Caki2 (cell line): ENCODE data around the gene CACNA1C. TPM values are rescaled to one million over a fixed set of nuclear protein-coding genes. Genes with fewer than 3 reads are reported as not detected.
"Not testable (repeated sequence)": the region's sequence is repeated elsewhere in the genome, so short reads cannot be mapped to it uniquely, and the experiment has no call there.

Experiments used
- DNase-seq: peaks from one replicate; pipeline ENCODE4 v3.0.0-alpha.2; 2015; ENCODE audit warnings: low read depth
- in situ Hi-C: cut with HindIII; loops from 2 replicates; pipeline ENCODE4 v1.10.0; 2016; ENCODE audit warnings: low sequenced_read_pairs, low pct_unique_long_range_greater_than_20kb, mixed read lengths
- total RNA-seq: library from RNA; depleted of rRNA; stranded (reverse); fragments of >200 nt; shearing (Covaris generic); gene quantifications from 2 replicates; pipeline ENCODE4 v1.2.3, GENCODE V29; 2014; ENCODE audit warnings: low replicate concordance

CACNA1C gene
- total RNA-seq, 1 experiment from 2014 or later, result 1.2 TPM

DNA sequence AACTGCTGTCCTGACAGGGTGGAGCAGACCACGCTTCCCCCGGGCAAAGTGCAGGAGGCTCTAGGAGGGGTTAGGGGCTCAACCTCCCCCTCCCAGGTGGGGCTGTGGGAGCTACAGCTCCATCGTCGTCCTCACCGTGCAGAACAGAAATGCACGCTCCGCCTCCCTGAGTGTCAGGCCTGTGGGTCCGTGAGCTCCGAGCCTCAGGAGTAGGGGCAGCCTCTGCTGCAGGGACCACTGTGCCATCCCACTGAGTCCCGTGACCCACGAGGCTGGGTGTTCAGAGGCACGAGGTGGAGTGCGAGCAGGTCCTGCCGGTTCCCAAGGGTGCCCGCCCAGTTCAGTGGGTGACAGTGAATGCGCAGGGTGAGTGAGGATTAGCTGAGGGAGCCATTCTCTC, 48.6 kb downstream of the CACNA1C start:
- in situ Hi-C loops, result no loop called here

DNA sequence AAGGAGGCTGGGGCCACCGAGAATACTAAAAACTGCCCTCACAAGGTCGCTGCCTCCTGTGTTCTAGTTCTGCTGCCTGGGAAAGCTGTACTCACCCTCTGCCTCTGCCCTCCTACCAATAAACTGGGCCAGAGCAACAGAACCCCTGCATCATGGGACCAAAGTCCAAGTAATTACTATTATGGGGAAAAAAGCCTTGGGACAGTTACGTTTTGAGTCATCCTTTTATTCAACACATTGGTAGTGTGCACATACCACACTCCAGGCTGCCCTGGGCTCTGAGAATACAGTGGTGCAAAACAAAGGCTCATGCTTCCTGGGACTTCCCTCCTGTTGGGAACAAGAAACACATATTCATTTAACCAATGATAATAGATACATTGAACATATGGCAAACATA, 49.0 kb downstream of the CACNA1C start:
- no peak for DNase-seq
- in situ Hi-C loops, result no loop called here

More for the DNA sequence above, 48.6 kb downstream of the CACNA1C start:
- DNase-seq, result no peak

- in situ Hi-C loops, result not testable (repeated sequence)
Measured at GRCh38 chr12:2102736-2103135, 49.9 kb downstream of the CACNA1C start.

GRCh38 chr12:2105387-2105786, 52.6 kb downstream of the CACNA1C start:
- in situ Hi-C loops, DNase-seq: not testable (repeated sequence)

More at GRCh38 chr12:2102736-2103135, 49.9 kb downstream of the CACNA1C start:
- not testable (repeated sequence) for DNase-seq

- no peak for DNase-seq
- in situ Hi-C loops, result no loop called here
Measured at GRCh38 chr12:2108166-2108565, 55.4 kb downstream of the CACNA1C start.

- in situ Hi-C loops, result no loop called here
- DNase-seq, result no peak
Measured at GRCh38 chr12:2108975-2109671, 56.3 kb downstream of the CACNA1C start.

- in situ Hi-C loops, result no loop called here
- DNase-seq, result no peak
Measured at GRCh38 chr12:2110127-2110526, 57.3 kb downstream of the CACNA1C start.

DNA sequence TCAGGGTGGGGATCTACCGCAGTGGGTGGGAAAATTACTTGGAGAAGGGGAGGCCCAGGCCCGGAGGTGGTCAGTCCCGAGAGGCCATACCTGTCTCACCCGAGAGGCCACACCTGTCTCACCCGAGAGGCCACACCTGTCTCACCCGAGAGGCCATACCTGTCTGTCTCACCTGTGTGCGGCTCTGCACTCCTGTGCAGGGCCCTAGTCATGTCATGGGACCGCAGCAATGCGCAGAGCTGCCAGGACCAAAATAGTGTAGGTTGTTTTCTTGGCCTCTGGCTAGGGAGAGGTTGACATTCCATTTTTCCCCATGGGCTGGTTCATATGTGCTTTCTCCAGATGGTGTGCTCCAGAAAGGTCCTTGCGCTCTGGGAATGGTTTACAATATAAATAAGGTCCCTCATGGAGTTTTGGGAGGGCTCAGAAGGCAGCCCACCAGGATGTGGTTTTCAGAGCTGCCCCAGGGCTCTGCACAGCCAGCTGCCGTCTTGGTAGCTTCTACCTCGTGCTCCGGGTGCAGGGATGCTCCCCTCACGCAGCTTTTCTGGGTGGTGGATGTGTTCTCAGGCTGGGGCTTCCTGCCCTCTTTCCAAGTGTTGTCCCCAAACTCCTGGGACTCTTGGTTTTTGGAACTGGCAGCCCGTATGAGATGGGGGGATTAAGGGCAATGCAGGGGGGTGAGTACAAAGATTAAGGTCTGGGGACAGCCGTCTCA, 58.2 kb downstream of the CACNA1C start:
- DNase-seq, result no peak
- in situ Hi-C loops, result no loop called here

DNA sequence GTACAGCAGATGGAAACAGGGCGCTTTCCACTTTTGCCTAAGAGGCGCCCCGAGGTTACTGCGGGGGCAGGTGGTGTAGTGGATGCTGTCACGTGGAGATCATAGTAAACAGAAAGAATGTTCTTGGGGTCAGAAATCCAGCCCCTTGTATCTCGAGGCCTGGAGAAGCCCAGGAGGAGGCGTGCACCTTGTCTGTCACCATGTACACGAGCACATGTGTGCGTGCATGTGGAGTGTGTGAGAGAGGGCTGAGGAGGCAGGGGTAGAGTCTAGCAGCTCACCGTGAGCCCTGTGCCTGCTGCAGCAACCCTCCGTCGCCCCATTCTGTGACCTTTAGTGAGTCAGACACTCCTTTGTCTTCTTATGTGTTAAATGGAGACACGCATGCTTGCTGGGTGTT, 59.0 kb downstream of the CACNA1C start:
- in situ Hi-C loops, result no loop called here

GRCh38 chr12:2112401-2112800, 59.6 kb downstream of the CACNA1C start:
- in situ Hi-C loops, result no loop called here
- no peak for DNase-seq

More for the DNA sequence above, 59.0 kb downstream of the CACNA1C start:
- DNase-seq, result no peak

DNA sequence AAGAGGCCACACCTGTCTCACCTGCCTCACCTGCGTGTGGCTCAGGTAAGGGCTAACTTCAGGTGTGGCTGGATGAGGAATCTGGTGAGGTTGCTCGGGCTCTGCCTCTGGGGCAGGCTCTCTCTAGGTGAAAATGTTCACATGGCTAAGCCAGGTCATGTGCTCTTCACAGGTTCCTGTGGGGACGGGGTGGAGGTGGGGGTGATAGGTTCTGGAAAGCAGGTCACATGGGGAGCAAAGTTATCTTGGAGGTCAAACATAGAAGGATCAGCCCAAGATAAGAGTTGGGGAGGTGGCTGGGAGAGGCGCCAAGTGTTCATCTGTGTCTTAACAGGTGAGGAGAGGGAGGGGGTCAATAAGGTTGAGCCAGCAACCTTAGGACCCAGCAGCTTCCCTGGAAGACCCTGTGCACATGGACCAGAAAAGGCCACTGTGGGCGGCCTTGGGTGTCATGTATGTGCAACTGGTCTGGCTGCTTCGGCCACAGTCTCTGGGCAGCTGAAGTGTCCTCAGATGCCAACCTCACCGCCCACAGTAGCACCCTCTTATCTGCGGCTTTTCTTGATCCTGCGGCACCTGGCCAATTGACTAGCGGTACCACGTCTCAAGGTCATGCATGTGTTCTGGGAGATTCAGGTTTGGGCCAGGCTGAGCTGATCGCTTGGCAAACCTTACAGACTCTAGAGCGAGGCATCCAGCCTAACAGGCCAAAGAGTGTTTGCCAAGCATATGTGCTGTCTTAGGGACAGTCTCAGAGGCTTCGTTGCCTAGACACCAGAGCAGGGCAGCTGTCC, 60.5 kb downstream of the CACNA1C start:
- in situ Hi-C loops, result no loop called here

GRCh38 chr12:2114071-2114470, 61.3 kb downstream of the CACNA1C start:
- in situ Hi-C loops, result no loop called here
- no peak for DNase-seq

More for the DNA sequence above, 60.5 kb downstream of the CACNA1C start:
- no peak for DNase-seq

- in situ Hi-C loops, result no loop called here
- no peak for DNase-seq
Measured at GRCh38 chr12:2115101-2115845, 62.5 kb downstream of the CACNA1C start.

DNA sequence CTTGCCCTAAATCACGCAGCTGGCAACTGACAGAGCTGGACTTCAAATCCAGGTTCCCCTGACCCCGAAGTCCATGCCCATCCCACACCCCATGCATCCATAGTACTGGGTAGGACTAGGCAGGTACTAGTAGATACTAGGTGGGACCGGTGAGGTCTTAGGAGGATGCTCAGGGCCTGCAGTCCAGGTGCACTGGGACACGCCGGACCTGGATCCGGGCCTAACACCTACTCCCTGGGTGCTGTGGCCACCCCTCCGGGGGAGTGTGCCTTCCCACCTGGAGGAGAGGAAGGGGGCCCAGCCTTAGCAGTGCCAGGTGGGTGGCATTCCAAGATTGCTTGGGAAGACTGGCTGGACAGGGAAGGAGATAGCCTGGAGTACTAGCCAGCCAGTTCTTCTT, 64.8 kb downstream of the CACNA1C start:
- in situ Hi-C loops, result no loop called here
- DNase-seq, result no peak

DNA sequence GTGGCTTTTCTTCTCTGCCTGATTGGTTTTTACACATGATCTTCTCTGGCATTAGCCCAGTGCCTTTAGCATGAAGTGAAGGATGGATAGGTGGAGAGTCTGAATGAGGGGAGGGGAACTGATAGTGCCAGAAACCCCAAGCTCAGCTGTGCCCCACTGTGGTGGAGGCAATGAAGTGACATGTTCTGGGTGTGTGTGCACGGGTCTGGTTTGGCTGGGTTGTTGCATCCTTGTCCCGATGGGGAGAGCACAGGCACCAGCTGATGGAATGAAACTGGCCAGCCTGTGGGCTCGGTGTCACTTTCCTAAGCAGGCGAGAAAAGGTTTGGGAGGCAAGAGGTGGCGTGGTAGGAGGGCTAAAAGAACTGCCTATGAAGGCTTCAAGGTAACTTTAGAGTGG, 65.3 kb downstream of the CACNA1C start:
- in situ Hi-C loops, result no loop called here

DNA sequence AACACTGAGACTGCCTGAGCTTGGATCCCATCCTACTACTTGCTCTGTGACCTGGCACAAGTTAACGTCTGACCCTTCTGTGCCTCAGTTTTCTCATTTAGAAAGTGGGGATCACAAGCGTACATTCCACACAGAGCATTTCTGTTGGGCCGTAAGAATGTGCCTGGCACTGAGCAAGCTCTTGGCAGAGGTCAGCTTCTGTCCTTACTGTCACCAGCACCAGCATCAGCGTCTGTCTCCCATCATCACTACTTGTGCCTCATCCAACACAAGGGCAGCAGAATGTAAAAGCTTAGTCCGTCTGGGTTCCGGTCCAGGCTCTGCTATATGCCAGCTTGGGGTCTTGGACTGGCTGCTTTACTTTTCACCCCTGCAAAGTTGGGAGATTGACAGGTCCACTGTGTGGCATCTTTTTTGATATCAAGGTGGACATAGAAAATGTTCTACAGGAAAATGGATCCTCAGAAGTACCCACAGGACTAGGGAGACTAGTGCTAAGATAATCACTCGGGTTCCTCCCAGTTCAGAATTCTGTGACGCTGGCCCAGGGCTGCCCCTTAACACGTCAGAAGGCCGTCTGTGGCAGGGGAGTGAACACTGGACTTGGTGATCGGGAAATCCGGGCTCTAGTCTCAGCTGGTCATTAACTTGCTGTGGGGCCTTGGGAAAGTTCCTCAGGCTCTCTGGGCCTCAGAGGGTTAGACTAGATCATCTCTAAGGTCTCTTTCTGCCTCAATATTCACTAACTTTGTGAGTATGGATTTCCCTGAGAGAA, 65.9 kb downstream of the CACNA1C start:
- DNase-seq, result no peak
- in situ Hi-C loops, result no loop called here

More for the DNA sequence above, 65.3 kb downstream of the CACNA1C start:
- DNase-seq, result no peak

- DNase-seq, result no peak
- in situ Hi-C loops, result no loop called here
Measured at GRCh38 chr12:2119266-2119665, 66.5 kb downstream of the CACNA1C start.
